ACC112 (cell line): ENCODE results near the gene GLT1D1.

Experiments used
- H2AFZ ChIP-seq: fragments of 200-600 bp; sonication (generic); one replicate; pipeline ENCODE4 v1.6.0; 2017; ENCODE audit warnings: antibody characterized with exemption, low read length; ENCODE audit not compliant: unreplicated experiment
- H3K27ac ChIP-seq: fragments of 200-600 bp; sonication (generic); 2 replicates; pipeline ENCODE4 v1.5.1; 2014; ENCODE audit warnings: low read depth, mild to moderate bottlenecking, antibody characterized with exemption, low read length, moderate library complexity
- H3K27me3 ChIP-seq: fragments of 200-600 bp; sonication (generic); 2 replicates; pipeline ENCODE4 v1.6.1; 2014; ENCODE audit warnings: mild to moderate bottlenecking, antibody characterized with exemption, low read length, moderate library complexity, mixed read lengths; ENCODE audit not compliant: insufficient read depth
- H3K36me3 ChIP-seq: fragments of 200-600 bp; sonication (generic); 2 replicates; pipeline ENCODE4 v1.6.1; 2016; ENCODE audit warnings: mild to moderate bottlenecking, antibody characterized with exemption, low read length, moderate library complexity, mixed read lengths; ENCODE audit not compliant: insufficient read depth
- H3K4me1 ChIP-seq: fragments of 200-600 bp; sonication (generic); one replicate; pipeline ENCODE4 v1.6.1; 2016; ENCODE audit warnings: low read length, mixed read lengths; ENCODE audit not compliant: insufficient read depth, unreplicated experiment, control insufficient read depth
- H3K4me3 ChIP-seq: fragments of 200-600 bp; sonication (generic); 2 replicates; pipeline ENCODE4 v1.5.1; 2014; ENCODE audit warnings: mild to moderate bottlenecking, low read depth, low read length
- H3K79me2 ChIP-seq: fragments of 200-600 bp; sonication (generic); one replicate; pipeline ENCODE4 v1.6.0; 2016; ENCODE audit warnings: low read length; ENCODE audit not compliant: control insufficient read depth, unreplicated experiment, insufficient read depth

The GLT1D1 gene

DNA sequence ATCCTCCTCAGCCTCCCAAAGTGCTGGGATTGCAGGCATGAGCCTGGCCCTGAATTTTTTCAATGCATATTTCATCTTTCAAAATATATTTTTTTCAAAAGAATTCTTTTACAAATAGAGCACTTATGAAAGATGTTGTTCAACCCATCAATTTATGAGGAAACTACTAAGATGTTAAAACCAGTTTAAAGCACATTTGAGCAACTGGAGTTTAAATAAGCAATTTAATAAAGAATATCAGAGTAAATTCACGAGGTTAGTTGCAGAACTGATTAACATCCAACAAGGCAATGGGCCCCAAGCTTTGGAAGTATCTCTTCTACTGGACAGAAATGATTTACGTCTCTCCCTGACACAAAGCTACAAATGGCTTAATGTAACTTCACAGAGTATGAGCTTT lies 23.3 kb downstream of the GLT1D1 start:
- Histone ChIP-seq H3K27ac (no peak overlapping the region), H3K4me3 (no peak overlapping the region), H3K79me2 (no peaks in the 10 kb centered on the region), H2AFZ (no peak overlapping the region), H3K4me1 (no peaks in the 10 kb centered on the region), H3K36me3 (no peaks in the 10 kb centered on the region), H3K27me3 (no peaks in the 10 kb centered on the region)

DNA sequence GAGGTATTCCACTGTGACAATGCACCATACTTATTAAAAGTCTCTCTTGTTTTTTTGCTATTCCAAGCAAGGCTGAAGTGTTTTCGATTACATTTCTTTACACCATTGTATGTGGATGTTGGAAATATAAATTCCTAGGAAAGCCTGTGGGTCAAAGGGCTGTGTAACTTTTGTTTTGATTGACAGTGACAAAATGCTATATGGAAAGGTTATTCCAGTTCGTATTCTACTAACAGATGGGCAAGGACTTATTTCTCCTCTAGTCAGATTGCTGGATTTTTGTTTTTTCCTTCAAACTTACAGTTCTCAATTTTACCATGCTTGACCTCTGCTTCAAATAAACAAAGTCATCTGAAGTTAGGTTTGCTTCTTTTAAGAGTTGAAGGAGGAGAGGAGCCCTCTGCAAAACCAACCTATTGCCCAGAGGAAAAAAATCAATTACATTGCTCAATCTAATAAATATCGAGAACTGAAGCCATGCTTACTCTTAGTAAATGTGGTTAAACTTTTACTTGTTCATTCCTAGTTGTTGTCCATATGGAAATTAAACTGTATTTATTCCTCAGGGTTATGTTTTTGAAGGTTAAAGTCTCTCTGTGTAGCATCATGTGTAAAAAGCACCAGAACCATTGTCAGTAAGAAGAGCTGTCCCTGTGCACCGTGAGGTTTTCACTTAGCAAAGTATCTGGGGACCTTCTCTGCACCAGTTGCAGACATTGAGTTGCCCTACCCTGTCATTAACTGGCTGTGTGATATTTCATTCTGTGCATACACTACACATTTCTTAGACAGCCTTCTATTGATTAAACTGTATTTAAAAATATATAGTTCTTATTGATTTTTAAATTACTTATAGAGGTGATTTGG lies 26.9 kb downstream of the GLT1D1 start:
- H2AFZ ChIP-seq = no peak overlapping the region
- H3K27ac ChIP-seq = no peak overlapping the region
- H3K4me3 ChIP-seq = no peak overlapping the region
- H3K4me1 ChIP-seq = no peaks in the 10 kb centered on the region
- no peaks in the 10 kb centered on the region for H3K79me2 ChIP-seq
- H3K36me3 ChIP-seq = no peaks in the 10 kb centered on the region
- no peaks in the 10 kb centered on the region for H3K27me3 ChIP-seq

DNA sequence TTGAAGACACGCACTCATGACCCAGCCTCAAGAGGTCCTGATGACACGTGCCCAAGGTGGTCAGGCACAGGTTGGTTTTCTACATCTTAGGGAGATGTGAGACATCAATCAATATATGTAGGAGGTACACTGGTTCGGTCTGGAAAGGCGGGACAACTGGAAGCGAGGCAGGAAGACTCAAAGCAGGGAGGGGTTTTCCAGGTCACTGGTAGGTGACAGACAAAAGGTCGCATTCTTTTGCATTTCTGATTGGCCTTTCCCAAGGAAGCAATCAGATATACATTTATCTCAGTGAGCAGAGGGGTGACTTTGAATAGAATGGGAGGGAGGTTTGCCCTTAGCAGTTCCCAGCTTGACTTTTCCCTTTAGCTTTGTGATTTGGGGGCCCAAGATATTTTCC lies 38.6 kb downstream of the GLT1D1 start:
- Histone ChIP-seq H3K4me1 (no peaks in the 10 kb centered on the region), H3K36me3 (no peaks in the 10 kb centered on the region), H3K27me3 (0 out of 2 replicates have a peak, but pooled peaks cover 3% of the 10 kb centered on the region), H3K4me3 (no peak overlapping the region), H2AFZ (no peak overlapping the region), H3K79me2 (no peaks in the 10 kb centered on the region), H3K27ac (no peak overlapping the region)

DNA sequence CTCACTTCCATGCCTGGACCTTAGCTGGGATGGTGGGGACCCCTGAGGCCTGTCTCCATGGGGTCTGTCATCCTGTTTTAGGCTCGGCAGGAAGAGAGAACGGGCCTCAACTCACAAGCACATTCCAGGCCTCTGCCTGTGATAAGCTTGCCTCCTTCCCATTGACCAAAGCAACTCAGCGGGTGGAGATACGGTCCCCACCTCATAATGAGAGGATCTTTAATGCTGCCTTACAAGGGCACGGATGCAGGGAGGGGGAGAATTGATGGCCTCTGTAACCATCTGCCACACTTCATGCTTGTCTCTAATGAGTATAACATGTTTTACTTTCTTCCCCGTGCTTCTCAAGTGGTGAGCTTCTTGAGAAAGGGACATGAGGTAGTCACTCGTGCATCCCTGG lies 50.0 kb downstream of the GLT1D1 start:
- no peaks in the 10 kb centered on the region for H3K4me1 ChIP-seq
- no peaks in the 10 kb centered on the region for H3K36me3 ChIP-seq
- H3K4me3 ChIP-seq = no peak overlapping the region
- H3K27ac ChIP-seq = no peak overlapping the region
- H3K79me2 ChIP-seq = no peaks in the 10 kb centered on the region
- H2AFZ ChIP-seq = no peak overlapping the region
- H3K27me3 ChIP-seq = no peaks in the 10 kb centered on the region

DNA sequence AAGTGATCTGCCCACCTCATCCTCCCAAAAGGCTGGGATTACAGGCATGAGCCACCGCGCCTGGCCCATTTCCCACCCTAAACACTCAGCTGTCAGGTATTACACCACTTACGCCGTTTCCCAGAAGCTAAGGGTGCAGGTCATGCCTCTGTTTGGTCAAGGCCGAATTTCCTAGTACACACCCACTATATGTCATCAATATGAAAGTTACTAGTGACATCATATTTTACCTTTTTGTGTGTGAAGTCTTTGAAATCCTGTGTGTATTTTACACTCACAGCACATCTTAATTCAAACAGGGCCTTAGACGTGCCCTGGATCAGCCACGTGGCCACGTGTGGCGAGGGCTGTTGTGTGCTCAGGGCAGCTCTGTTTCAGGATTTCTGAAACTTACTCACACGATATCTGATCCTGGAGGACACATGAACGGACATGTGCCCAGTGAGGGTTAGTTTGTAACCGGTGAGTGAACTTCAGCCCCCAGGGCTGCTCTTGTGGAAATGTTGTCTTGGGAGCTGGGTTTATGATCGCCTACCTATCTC lies 51.8 kb downstream of the GLT1D1 start:
- Histone ChIP-seq H2AFZ (no peak overlapping the region), H3K36me3 (no peaks in the 10 kb centered on the region), H3K79me2 (no peaks in the 10 kb centered on the region), H3K27ac (no peak overlapping the region), H3K4me1 (no peaks in the 10 kb centered on the region), H3K27me3 (no peaks in the 10 kb centered on the region), H3K4me3 (no peak overlapping the region)

DNA sequence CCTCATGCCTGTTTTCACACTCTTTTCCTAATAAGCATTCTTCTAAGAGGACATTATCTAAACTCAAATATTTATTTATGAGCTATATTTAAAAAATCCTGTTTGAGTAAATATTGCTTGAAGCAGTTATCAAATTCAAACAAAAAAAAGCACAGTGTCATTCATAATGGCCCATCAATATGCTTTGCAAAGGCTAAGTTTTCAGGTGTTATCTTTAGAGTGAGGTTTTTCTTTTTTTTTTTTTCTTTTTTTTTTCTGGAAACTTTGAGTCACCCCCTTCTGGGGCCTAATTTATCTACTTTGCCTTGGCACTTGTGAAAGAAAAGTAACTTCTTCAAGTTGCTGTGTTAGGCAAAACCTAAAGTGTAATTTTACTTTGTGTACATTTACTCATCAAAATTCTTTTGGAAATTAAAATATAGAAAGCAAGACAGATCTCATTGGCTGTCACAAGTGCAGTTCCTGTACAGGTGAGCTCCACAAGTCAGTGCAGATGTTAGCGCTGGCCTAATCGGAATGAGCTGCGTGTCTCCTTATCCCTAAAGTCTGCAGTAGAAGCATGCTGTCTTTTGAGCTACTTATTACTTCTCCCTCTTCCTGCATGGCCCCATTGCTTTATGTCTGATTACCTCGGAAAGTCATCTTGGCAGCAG lies 53.3 kb downstream of the GLT1D1 start:
- H3K27me3 ChIP-seq = no peaks in the 10 kb centered on the region
- H3K27ac ChIP-seq = no peak overlapping the region
- H2AFZ ChIP-seq = no peak overlapping the region
- H3K36me3 ChIP-seq = no peaks in the 10 kb centered on the region
- H3K4me3 ChIP-seq = no peak overlapping the region
- no peaks in the 10 kb centered on the region for H3K4me1 ChIP-seq
- H3K79me2 ChIP-seq = no peaks in the 10 kb centered on the region

DNA sequence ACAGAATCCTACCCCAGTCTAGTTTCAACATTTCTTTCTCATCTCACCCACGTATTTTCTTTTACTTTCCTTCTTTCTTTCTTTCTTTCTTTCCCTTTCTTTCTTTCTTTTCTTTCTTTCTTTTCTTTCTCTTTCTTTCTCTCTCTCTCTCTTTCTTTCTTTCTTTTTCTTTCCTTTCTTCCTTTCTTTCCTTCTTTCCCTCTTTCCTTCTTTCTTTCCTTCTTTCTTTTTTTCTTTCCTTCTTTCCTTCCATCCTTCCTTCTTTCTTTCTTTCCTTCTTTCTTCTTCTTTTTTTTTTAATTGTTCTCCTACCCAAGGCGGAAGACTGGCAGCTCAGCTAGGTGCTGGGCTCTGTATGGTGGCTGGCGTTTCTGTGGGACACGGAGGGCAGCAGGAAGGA lies 55.0 kb downstream of the GLT1D1 start:
- no peak overlapping the region for H3K4me3 ChIP-seq
- no peak overlapping the region for H3K27ac ChIP-seq
- H3K27me3 ChIP-seq = no peaks in the 10 kb centered on the region
- no peaks in the 10 kb centered on the region for H3K79me2 ChIP-seq
- H3K4me1 ChIP-seq = no peaks in the 10 kb centered on the region
- H2AFZ ChIP-seq = no peak overlapping the region
- H3K36me3 ChIP-seq = no peaks in the 10 kb centered on the region

DNA sequence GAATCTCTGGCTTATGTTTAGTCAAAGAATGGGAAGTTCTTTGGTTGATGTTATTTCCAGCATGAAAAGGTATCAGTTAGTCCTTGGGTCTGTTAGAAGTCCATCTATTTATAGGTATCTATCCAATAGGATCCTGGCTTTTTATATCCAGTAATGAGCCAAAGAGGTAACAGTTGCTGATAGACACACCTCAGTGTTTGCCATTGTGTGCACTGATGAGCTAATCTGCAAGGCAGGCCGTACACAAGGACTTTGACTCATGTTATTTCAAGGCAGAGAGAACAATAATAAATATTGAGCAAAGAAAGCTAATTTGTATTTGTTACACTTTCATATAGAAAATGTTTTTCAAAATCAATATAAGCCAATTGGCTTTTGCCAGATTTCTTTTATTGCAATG lies 56.4 kb downstream of the GLT1D1 start:
- H3K4me3 ChIP-seq = no peak overlapping the region
- no peaks in the 10 kb centered on the region for H3K79me2 ChIP-seq
- no peak overlapping the region for H3K27ac ChIP-seq
- H3K4me1 ChIP-seq = no peaks in the 10 kb centered on the region
- H2AFZ ChIP-seq = no peak overlapping the region
- no peaks in the 10 kb centered on the region for H3K36me3 ChIP-seq
- no peaks in the 10 kb centered on the region for H3K27me3 ChIP-seq

DNA sequence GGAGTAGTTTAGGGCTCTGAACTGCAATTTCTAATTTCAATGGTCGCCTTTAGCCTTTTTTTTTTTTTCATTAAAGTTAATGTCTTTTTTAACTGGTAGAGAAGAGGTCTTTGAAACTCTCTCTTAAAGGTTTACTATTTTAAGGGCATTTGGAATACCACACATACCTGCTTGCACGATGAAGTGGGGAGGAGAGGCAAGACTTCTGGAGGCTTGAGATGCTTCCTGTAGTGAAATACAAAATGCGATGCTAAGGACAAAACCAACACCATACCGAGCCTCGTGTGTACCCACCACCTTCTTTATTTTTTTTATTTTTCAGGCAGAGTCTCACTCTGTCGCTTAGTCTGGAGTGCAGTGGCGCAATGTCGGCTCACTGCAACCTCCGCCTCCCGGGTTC lies 57.4 kb downstream of the GLT1D1 start:
- H3K4me3 ChIP-seq = no peak overlapping the region
- no peak overlapping the region for H3K27ac ChIP-seq
- no peaks in the 10 kb centered on the region for H3K4me1 ChIP-seq
- no peaks in the 10 kb centered on the region for H3K27me3 ChIP-seq
- H3K79me2 ChIP-seq = no peaks in the 10 kb centered on the region
- no peak overlapping the region for H2AFZ ChIP-seq
- no peaks in the 10 kb centered on the region for H3K36me3 ChIP-seq

DNA sequence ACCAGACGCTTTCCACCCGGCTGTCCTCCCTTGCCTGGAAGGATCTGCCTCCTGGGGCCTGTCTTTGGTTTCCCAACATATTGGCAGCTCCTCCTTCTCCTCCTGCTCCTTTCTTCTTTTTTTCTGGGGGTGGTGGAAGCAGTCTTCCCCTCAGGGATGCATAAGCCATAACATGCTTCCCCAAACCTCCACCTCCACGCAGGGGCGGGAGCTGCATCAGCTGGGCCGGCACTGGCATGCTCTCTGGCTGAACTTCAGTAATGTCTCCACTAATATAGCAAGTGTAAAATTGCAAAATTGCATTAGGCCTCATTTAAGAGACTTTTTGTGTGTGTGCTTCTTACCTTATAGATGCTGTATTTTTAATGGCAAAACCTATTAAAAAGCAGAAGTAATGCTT lies 58.6 kb downstream of the GLT1D1 start:
- Histone ChIP-seq H3K27me3 (no peaks in the 10 kb centered on the region), H3K4me3 (no peak overlapping the region), H3K27ac (no peak overlapping the region), H3K36me3 (no peaks in the 10 kb centered on the region), H2AFZ (no peak overlapping the region), H3K79me2 (no peaks in the 10 kb centered on the region), H3K4me1 (no peaks in the 10 kb centered on the region)
